GM10266 (cell line): Measurements from ENCODE around the gene ALDOB.

Source experiments
- DNase-seq: peaks from one replicate; pipeline ENCODE4 v3.0.0; 2012; ENCODE audit errors: extremely low spot score
- CTCF ChIP-seq: IDR thresholded peaks from 2 replicates; pipeline ENCODE4 v1.5.1; 2012; ENCODE audit warnings: mild to moderate bottlenecking, low read depth; ENCODE audit not compliant: control insufficient read depth, insufficient read depth; ENCODE audit errors: missing control alignments

Gene ALDOB

DNA sequence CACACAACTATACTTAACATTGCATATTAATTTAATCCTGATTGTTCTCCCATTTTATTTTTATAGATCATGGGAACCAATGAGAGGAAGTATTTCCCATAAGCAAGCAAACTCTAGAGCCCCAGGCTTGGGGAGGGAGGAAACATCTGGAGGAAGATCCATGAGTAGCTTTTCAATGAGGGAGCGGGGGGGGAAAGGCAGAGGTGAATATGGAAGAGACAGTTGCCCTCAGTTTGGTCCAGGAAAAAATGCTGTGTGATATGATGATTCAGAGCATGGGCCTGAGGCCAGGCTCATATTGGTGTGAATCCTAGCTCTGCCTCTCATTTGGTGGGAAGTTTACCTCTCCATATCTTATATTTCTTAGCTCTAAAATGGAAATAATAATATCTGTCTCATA, 42.2 kb upstream of the ALDOB start:
- DNase-seq: no peak
- TF ChIP-seq CTCF: no peak

GRCh38 chr9:101477214-101477613, 41.6 kb upstream of the ALDOB start:
- TF ChIP-seq CTCF: no peak
- DNase-seq: no peak

DNA sequence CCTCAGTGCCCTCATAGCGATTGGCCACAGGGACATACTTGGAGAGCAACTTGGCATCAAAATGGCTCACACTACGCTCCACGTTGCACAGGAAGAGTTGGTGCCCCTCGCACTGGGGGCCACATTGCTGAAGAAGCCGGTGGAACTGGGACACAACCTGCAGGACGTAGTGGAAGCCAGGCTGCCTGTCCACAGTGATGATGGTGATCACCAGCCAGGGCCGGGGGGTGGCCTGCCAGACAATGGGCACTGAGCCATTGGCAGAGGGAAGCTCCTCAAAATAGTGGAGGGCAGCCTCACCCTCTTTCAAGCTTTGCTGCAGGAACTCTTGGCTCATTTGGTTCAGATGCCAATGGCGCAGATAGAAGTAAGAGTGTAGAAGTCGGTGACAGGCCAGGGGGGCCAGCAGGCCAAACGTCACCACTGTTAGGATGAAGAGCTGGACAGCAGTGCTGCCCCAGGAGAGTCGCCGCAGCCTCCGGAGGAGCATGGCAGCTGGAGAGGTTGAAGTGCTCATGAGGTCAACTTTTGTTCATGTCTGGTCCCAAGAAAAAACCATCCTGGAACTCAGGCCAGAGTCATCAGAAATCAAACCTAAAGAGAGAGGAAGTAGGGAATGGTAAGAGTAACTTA, 41.1 kb upstream of the ALDOB start:
- no peak for TF ChIP-seq CTCF
- no peak for DNase-seq

DNA sequence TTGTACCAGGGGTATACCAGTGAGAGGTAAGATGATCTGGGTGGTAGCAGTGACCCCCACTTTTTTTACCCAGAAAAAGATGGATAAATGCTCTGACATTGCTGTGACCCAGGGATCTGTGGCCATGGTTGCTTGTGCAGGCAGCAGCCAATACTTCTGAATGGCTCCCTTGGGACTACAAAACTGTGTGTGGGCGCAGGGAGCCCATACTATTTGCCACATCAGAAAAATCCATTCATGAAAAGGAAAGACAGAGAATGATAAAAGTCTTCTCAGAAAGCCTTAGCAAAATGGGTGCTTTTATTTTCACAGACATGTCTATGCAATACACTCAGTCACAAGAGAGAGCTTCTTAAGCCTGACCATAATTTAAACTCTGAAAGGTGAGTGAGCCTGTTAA, 37.3 kb upstream of the ALDOB start:
- no peak for TF ChIP-seq CTCF
- DNase-seq: no peak

DNA sequence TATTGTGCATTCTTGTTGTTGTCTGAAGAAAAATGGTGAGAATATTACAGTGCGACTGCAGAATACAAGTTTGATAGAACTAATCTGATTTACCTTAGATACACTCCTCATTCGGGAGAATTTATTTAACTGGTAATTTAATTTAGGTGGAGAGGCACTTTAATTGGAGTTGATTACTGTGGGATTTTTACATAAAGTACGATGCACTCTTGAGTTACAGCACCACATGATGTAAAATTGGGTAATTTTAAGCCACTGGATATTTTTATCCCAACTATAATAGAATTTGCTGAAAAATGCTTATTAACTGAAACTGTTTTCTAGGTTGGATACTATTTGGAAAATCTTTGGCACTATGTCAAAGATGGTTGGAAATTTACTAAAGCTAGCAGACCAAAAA, 35.4 kb upstream of the ALDOB start:
- DNase-seq: no peak
- no peak for TF ChIP-seq CTCF

GRCh38 chr9:101470021-101470420, 34.4 kb upstream of the ALDOB start:
- no peak for TF ChIP-seq CTCF
- DNase-seq: no peak

DNA sequence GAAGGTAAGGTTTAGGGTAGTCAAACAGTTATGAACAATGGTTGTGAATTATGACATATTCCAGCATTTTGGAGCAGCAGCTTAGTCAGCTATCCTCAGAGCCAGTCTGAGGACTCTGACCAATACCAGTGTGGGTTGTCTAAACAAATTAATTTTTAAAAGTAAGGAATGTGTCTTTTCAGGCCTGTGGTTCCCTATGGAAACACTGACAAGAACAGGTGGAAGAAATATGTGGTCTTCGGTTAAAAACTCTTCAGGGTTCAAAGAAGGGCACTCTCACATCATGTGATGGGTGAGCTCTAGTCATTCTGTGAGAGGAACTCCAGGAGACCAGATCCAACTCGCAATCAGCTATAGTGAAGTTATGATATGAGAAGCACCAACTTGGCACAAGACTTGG, 33.5 kb upstream of the ALDOB start:
- TF ChIP-seq CTCF: no peak
- no peak for DNase-seq
